Tibial nerve (tissue), 4 donors: ENCODE data around the gene KIF25. TPM values are rescaled to one million over a fixed set of nuclear protein-coding genes. Genes with fewer than 3 reads are reported as not detected.

ENCODE experiments used
- DNase-seq, 2 donors: peaks; one replicate each; pipeline ENCODE4 v3.0.0-alpha.2; 2019; ENCODE audit warnings: low spot score in 2 of 2
- H3K27ac ChIP-seq, 4 donors: fragments of 200-600 bp; sonication (generic) in 3 of 4; one replicate each; pipeline ENCODE4 v1.5.1; 2017 to 2019; ENCODE audit warnings: mild to moderate bottlenecking in 1 of 4
- H3K27me3 ChIP-seq, 2 donors: fragments of 200-600 bp; sonication (generic) in 1 of 2; one replicate each; pipeline versions ENCODE4 v1.5.1 to v1.6.0; 2017 to 2019
- H3K36me3 ChIP-seq, 3 donors: fragments of 200-600 bp; sonication (generic); one replicate each; pipeline ENCODE4 v1.5.1; 2018 to 2019
- H3K4me1 ChIP-seq, 4 donors: fragments of 200-600 bp; sonication (generic) in 3 of 4; one replicate each; pipeline ENCODE4 v1.5.1; 2017 to 2019
- H3K4me3 ChIP-seq, 4 donors: fragments of 200-600 bp; sonication (generic) in 3 of 4; one replicate each; pipeline ENCODE4 v1.5.1; 2017 to 2019; ENCODE audit warnings: mild to moderate bottlenecking in 1 of 4, moderate library complexity in 1 of 4
- H3K9me3 ChIP-seq, 4 donors: fragments of 200-600 bp; sonication (generic) in 3 of 4; one replicate each; pipeline ENCODE4 v1.5.1; 2017 to 2019
- EP300 ChIP-seq, 2 donors: sonication (generic); formaldehyde crosslinking; IDR thresholded peaks; one replicate each; pipeline ENCODE4 v1.6.1; 2017; ENCODE audit warnings: antibody characterized with exemption in 2 of 2, mild to moderate bottlenecking in 1 of 2
- POLR2A ChIP-seq, 2 donors: fragments of 450-650 bp; IDR thresholded peaks; one replicate each; pipeline ENCODE4 v1.6.1; 2017; ENCODE audit warnings: antibody characterized with exemption in 2 of 2, mild to moderate bottlenecking in 2 of 2, moderate library complexity in 2 of 2
- WGBS, 2 donors: methylation state at CpG; one replicate each; pipeline ENCODE4 v1.1.5; 2018; 5-methylcytosine and 5-hydroxymethylcytosine counted together
- total RNA-seq, 4 donors: library from RNA; depleted of rRNA; stranded (reverse); fragments of >200 nt; gene quantifications; one replicate each; pipeline ENCODE4 v1.1.0, GENCODE V29; 2016
- TF ChIP-seq, protein P1 (sequence below), 5 experiments: fragments of 200-600 bp in 3 of 5; fragments of 450-650 bp in 2 of 5; sonication (generic) in 3 of 5; IDR thresholded peaks; one replicate each; pipeline ENCODE4 v1.5.1; 2016 to 2019; ENCODE audit warnings: antibody characterized with exemption in 5 of 5, mild to moderate bottlenecking in 3 of 5, moderate library complexity in 2 of 5

KIF25 gene
- total RNA-seq, 4 donors from 2014 or later = not detected

GRCh38 chr6:167957626-167958025 lies 39.8 kb upstream of the KIF25 start:
- no peaks in the 10 kb centered on the region for H3K4me1 ChIP-seq
- peaks cover 0 to 18% (median 0%) of the 10 kb centered on the region in 3 donors for H3K36me3 ChIP-seq
- H3K4me3 ChIP-seq = no peak overlapping the region
- H3K27me3 ChIP-seq = no peaks in the 10 kb centered on the region
- H3K9me3 ChIP-seq = no peaks in the 10 kb centered on the region
- WGBS, 2 donors = 94 to 97% methylated on average over 6 of the region's 6 CpGs
- no peak for TF ChIP-seq POLR2A (IDR thresholded peaks at IDR 0.05)
- TF ChIP-seq, protein P1, sequence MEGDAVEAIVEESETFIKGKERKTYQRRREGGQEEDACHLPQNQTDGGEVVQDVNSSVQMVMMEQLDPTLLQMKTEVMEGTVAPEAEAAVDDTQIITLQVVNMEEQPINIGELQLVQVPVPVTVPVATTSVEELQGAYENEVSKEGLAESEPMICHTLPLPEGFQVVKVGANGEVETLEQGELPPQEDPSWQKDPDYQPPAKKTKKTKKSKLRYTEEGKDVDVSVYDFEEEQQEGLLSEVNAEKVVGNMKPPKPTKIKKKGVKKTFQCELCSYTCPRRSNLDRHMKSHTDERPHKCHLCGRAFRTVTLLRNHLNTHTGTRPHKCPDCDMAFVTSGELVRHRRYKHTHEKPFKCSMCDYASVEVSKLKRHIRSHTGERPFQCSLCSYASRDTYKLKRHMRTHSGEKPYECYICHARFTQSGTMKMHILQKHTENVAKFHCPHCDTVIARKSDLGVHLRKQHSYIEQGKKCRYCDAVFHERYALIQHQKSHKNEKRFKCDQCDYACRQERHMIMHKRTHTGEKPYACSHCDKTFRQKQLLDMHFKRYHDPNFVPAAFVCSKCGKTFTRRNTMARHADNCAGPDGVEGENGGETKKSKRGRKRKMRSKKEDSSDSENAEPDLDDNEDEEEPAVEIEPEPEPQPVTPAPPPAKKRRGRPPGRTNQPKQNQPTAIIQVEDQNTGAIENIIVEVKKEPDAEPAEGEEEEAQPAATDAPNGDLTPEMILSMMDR (IDR thresholded peaks at IDR 0.05) = no peak
- TF ChIP-seq EP300 (IDR thresholded peaks at IDR 0.05) = no peak
- no peak for DNase-seq
- H3K27ac ChIP-seq = no peak overlapping the region

DNA sequence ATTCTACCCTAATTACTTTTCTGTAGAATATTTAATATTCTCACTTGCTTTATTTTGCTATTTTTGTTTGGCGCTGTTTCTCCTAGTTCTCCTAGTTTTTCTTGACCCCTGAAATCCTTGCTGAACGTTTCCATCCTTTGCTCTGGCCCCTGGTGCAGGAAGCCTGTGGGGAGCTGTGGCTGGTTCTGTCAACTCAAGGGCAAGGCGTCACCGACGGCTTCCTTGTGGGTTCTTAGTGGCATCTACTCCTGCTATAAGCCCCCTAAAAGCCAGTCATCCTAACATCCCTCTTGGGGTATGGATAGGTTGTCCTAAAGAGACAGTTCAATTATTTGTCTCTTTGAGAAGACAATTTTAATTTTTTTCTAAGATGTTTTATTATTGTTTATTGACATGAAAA lies 36.9 kb upstream of the KIF25 start:
- 79 to 82% methylated on average over 5 of the region's 5 CpGs for WGBS, 2 donors

DNA sequence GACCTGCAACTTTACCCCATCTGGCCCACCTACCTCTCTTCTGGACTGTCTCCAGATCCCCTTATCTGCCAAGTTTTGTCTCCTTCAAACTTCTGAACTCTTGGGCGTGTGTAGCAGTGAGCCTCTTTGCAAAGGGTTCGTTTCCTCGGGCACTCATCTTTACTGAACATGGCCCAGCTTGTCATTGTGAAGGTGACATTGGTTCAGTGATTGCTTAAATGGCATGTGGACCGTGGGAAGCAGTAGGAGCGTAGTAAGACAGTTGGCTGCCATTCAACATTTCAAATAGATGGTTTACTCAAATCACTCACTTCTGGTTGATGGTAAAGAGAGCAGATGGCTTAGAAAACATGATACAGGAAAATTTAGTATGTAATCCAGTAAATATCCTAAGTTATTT lies 34.8 kb upstream of the KIF25 start:
- TF ChIP-seq, protein P1 (IDR thresholded peaks at IDR 0.05) = no peak
- TF ChIP-seq EP300 (IDR thresholded peaks at IDR 0.05) (no peak), POLR2A (IDR thresholded peaks at IDR 0.05) (no peak)
- Histone ChIP-seq H3K9me3 (no peaks in the 10 kb centered on the region), H3K27ac (peak overlapping the region in 1 of 4 donors; percentile 27), H3K27me3 (no peaks in the 10 kb centered on the region), H3K4me3 (no peak overlapping the region), H3K4me1 (peaks cover 0 to 18% (median 0%) of the 10 kb centered on the region in 4 donors), H3K36me3 (peaks cover 0 to 40% (median 0%) of the 10 kb centered on the region in 3 donors)
- WGBS, 2 donors = 68 to 70% methylated on average over 5 of the region's 5 CpGs
- no peak for DNase-seq

More for the DNA sequence above, 36.9 kb upstream of the KIF25 start:
- Histone ChIP-seq H3K4me3 (no peak overlapping the region), H3K9me3 (no peaks in the 10 kb centered on the region), H3K27me3 (no peaks in the 10 kb centered on the region), H3K36me3 (peaks cover 0 to 35% (median 0%) of the 10 kb centered on the region in 3 donors), H3K4me1 (peaks cover 0 to 10% (median 0%) of the 10 kb centered on the region in 4 donors), H3K27ac (no peak overlapping the region)
- no peak for DNase-seq
- TF ChIP-seq EP300 (IDR thresholded peaks at IDR 0.05) = no peak
- TF ChIP-seq, protein P1 (IDR thresholded peaks at IDR 0.05) = no peak

- no peak for DNase-seq
- 90 to 91% methylated on average over 8 of the region's 8 CpGs for WGBS, 2 donors
- Histone ChIP-seq H3K4me3 (no peak overlapping the region), H3K9me3 (no peaks in the 10 kb centered on the region), H3K4me1 (peaks cover 0 to 18% (median 0%) of the 10 kb centered on the region in 4 donors), H3K27me3 (no peaks in the 10 kb centered on the region), H3K27ac (no peak overlapping the region), H3K36me3 (peaks cover 0 to 41% (median 0%) of the 10 kb centered on the region in 3 donors)
- TF ChIP-seq EP300 (IDR thresholded peaks at IDR 0.05) (no peak), POLR2A (IDR thresholded peaks at IDR 0.05) (no peak)
- TF ChIP-seq, protein P1 (IDR thresholded peaks at IDR 0.05) = no peak
These were observed 33.8 kb upstream of the KIF25 start for GRCh38 chr6:167963589-167964057.

GRCh38 chr6:167965592-167966539 lies 31.6 kb upstream of the KIF25 start:
- DNase-seq = no peak
- H3K27me3 ChIP-seq = no peaks in the 10 kb centered on the region
- no peaks in the 10 kb centered on the region for H3K9me3 ChIP-seq
- H3K4me3 ChIP-seq = no peak overlapping the region
- H3K36me3 ChIP-seq = peaks cover 0 to 59% (median 0%) of the 10 kb centered on the region in 3 donors
- TF ChIP-seq, protein P1 (IDR thresholded peaks at IDR 0.05) = no peak
- TF ChIP-seq POLR2A (IDR thresholded peaks at IDR 0.05) (no peak), EP300 (IDR thresholded peaks at IDR 0.05) (no peak)
- peaks cover 0 to 18% (median 0%) of the 10 kb centered on the region in 4 donors for H3K4me1 ChIP-seq
- peak overlapping the region; percentile 42 to 84 (median 59) for H3K27ac ChIP-seq
- 64 to 67% methylated on average over 33 to 39 of the region's 39 CpGs for WGBS, 2 donors
